NK-92 (cell line): ENCODE data around the gene BAIAP2L1.

Experiments
- DNase-seq: peaks from one replicate; lab custom pipeline; 2025; ENCODE audit not compliant: unreplicated experiment; lab: John Stamatoyannopoulos, UW

Gene BAIAP2L1

DNA sequence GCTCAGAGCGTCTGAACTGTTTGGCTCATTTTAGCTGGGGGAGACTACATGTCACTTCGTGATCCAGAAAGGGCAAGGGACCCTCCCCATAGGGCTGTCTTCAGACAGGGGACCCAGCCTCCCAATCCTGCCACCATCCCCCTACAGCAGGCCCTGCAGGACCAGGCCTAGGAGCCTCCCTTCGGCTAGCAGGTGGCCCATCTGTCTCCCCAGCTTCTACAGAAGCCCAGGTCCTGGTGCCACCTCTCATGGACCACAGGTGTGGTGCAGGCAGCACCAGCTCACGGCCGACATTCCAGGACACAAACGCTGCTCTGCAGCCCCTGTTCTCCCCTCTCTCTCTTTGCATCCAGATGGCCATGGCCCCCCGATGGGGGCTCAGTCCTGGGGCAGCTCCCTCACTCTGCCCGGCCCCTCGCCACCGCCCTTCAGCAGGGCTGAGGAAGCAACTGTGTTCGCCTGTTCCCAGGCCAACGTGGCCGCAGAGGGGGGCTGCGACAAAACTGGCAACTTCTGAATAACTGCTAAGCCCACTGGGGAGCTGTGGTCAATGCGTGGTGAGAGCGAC is 159.1 kb downstream of the BAIAP2L1 start:
- no peak for DNase-seq
